Endodermal cell (in vitro differentiated cells): ENCODE data around the gene PNPT1. TPM values are rescaled to one million over a fixed set of nuclear protein-coding genes. Genes with fewer than 3 reads are reported as not detected.

Source experiments
- DNase-seq: peaks from one replicate; pipeline ENCODE4 v3.0.0-alpha.2; 2017
- H3K27ac ChIP-seq: 2 replicates; pipeline ENCODE4 v1.5.1; 2013; ENCODE audit warnings: mild to moderate bottlenecking, low read depth, low read length, moderate library complexity
- H3K27me3 ChIP-seq: 2 replicates; pipeline ENCODE4 v1.6.1; 2013; ENCODE audit warnings: mild to moderate bottlenecking, low read length, moderate library complexity; ENCODE audit not compliant: insufficient read depth, control insufficient read depth, poor library complexity, severe bottlenecking
- H3K36me3 ChIP-seq: 2 replicates; pipeline ENCODE4 v1.7.0; 2013; ENCODE audit warnings: mild to moderate bottlenecking, low read length, moderate library complexity; ENCODE audit not compliant: control insufficient read depth, insufficient read depth
- H3K4me1 ChIP-seq: one replicate; pipeline ENCODE4 v1.7.0; 2013; ENCODE audit warnings: low read length; ENCODE audit not compliant: control insufficient read depth, insufficient read depth
- H3K4me3 ChIP-seq: 2 replicates; pipeline ENCODE4 v1.5.1; 2013; ENCODE audit warnings: mild to moderate bottlenecking, low read length, moderate library complexity
- H3K9ac ChIP-seq: 2 replicates; pipeline ENCODE4 v1.6.1; 2013; ENCODE audit warnings: mild to moderate bottlenecking, low read length, moderate library complexity; ENCODE audit not compliant: poor library complexity, severe bottlenecking; ENCODE audit errors: extremely low read depth
- H3K9me3 ChIP-seq: 2 replicates; pipeline ENCODE4 v1.6.1; 2013; ENCODE audit warnings: mild to moderate bottlenecking, low read length, moderate library complexity; ENCODE audit not compliant: control insufficient read depth
- H3K27ac Mint-ChIP-seq: 2 replicates; pipeline ENCODE4 v1.8.0; 2020; ENCODE audit warnings: mixed read lengths
- H3K27me3 Mint-ChIP-seq: 2 replicates; pipeline ENCODE4 v1.8.0; 2021; ENCODE audit warnings: mild to moderate bottlenecking, mixed read lengths; ENCODE audit not compliant: insufficient read depth
- H3K36me3 Mint-ChIP-seq: 2 replicates; pipeline ENCODE4 v1.8.0; 2020; ENCODE audit warnings: low read depth, mixed read lengths
- H3K4me1 Mint-ChIP-seq: 2 replicates; pipeline ENCODE4 v1.8.0; 2020; ENCODE audit warnings: mixed read lengths
- H3K4me3 Mint-ChIP-seq: 2 replicates; pipeline ENCODE4 v1.8.0; 2020; ENCODE audit warnings: mild to moderate bottlenecking, moderate library complexity, mixed read lengths
- H3K9me3 Mint-ChIP-seq: 2 replicates; pipeline ENCODE4 v1.8.0; 2020; ENCODE audit warnings: mild to moderate bottlenecking, mixed read lengths
- CTCF ChIP-seq: fragments of 200-600 bp; sonication (generic); conservative IDR thresholded peaks from 2 replicates; pipeline ENCODE4 v1.5.0; 2021; ENCODE audit warnings: antibody characterized with exemption, mild to moderate bottlenecking
- WGBS, 2 experiments: methylation state at CpG; one replicate each; pipeline versions ENCODE4 v1.1.5 to v1.1.7; 2013; ENCODE audit warnings: missing lambda C conversion rate in 2 of 2, mixed read lengths in 1 of 2; ENCODE audit not compliant: insufficient coverage in 1 of 2, insufficient read length in 1 of 2; 5-methylcytosine and 5-hydroxymethylcytosine counted together
- total RNA-seq, 2 donors: library from RNA; stranded (reverse); fragmentation: NEBNext Ultra II Directional in 1 of 2; extraction: Animal tissue kit (Norgen Biotek cat#: 25700) in 1 of 2; gene quantifications; 2 replicates in 1 of 2; 3 replicates in 1 of 2; pipeline ENCODE4 v1.2.1, GENCODE V29; 2021

The PNPT1 gene
- total RNA-seq, 2 donors from 2014 or later: 42.1 TPM

- no peak overlapping the region for H3K9ac ChIP-seq
- no peak overlapping the region for H3K4me3 Mint-ChIP-seq
Measured at GRCh38 chr2:55668956-55669355, 24.7 kb downstream of the PNPT1 start.

GRCh38 chr2:55653255-55653654 lies 40.4 kb downstream of the PNPT1 start:
- Histone ChIP-seq H3K4me3 (no peak overlapping the region), H3K9ac (no peak overlapping the region), H3K9me3 (peaks cover 38% of the 10 kb centered on the region), H3K36me3 (peaks cover 52% of the 10 kb centered on the region), H3K27me3 (no peaks in the 10 kb centered on the region), H3K27ac (no peak overlapping the region), H3K4me1 (no peaks in the 10 kb centered on the region)
- H3K4me1 Mint-ChIP-seq: peaks cover 12% of the 10 kb centered on the region
- no peaks in the 10 kb centered on the region for H3K27me3 Mint-ChIP-seq
- peaks cover 22% of the 10 kb centered on the region for H3K9me3 Mint-ChIP-seq
- H3K4me3 Mint-ChIP-seq: no peak overlapping the region
- DNase-seq: no peak
- H3K36me3 Mint-ChIP-seq: peaks cover 76% of the 10 kb centered on the region
- 100% methylated on average over 2 of the region's 2 CpGs for WGBS, 2 experiments
- no peak for TF ChIP-seq CTCF
- H3K27ac Mint-ChIP-seq: no peak overlapping the region

More at GRCh38 chr2:55668956-55669355, 24.7 kb downstream of the PNPT1 start:
- TF ChIP-seq CTCF: no peak
- Histone ChIP-seq H3K4me1 (no peaks in the 10 kb centered on the region), H3K27me3 (no peaks in the 10 kb centered on the region), H3K36me3 (peaks cover 76% of the 10 kb centered on the region), H3K27ac (no peak overlapping the region), H3K9me3 (no peaks in the 10 kb centered on the region), H3K4me3 (no peak overlapping the region)
- Mint-ChIP-seq H3K27ac (no peak overlapping the region), H3K9me3 (no peaks in the 10 kb centered on the region), H3K36me3 (peaks cover 60% of the 10 kb centered on the region), H3K4me1 (no peaks in the 10 kb centered on the region), H3K27me3 (no peaks in the 10 kb centered on the region)
- DNase-seq: no peak

GRCh38 chr2:55649211-55649610 lies 44.4 kb downstream of the PNPT1 start:
- peaks cover 67% of the 10 kb centered on the region for H3K36me3 Mint-ChIP-seq

More at GRCh38 chr2:55649211-55649610, 44.4 kb downstream of the PNPT1 start:
- WGBS, 2 experiments: 100% methylated on average over 1 of the region's 1 CpG; no CpG with 5 or more reads in 1 of the 2 experiments
- Histone ChIP-seq H3K9me3 (peaks cover 25% of the 10 kb centered on the region), H3K27me3 (no peaks in the 10 kb centered on the region), H3K27ac (no peak overlapping the region), H3K9ac (no peak overlapping the region), H3K4me3 (no peak overlapping the region), H3K4me1 (no peaks in the 10 kb centered on the region), H3K36me3 (peaks cover 56% of the 10 kb centered on the region)
- Mint-ChIP-seq H3K4me3 (no peak overlapping the region), H3K4me1 (no peaks in the 10 kb centered on the region), H3K27ac (no peak overlapping the region), H3K27me3 (no peaks in the 10 kb centered on the region), H3K9me3 (peaks cover 20% of the 10 kb centered on the region)
- TF ChIP-seq CTCF: no peak
- no peak for DNase-seq
